ENCODE results near the gene ITSN1.

The ITSN1 gene

DNA sequence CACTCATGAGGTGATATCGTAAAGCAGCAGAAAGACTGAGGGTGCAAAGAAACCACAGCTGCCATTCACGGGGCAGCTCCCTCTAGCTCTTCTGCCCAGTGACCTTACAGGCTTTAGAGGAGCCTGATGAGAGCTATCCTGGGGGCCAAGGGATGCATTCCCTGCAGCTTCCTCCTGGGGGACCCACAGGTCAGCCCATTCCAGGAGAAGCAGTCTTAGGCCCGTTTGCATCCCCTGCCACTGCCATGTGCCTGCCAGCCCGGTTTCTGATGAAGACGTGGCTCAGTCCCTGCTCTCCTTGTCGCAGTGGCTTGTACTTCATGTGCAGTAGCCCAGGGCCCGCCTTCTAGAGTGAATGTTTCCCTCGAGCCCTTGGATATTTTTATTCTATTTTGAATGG, 250.6 kb downstream of the ITSN1 start:
- Histone ChIP-seq H3K4me1 (ENCODE audit: control insufficient read depth, insufficient read depth, low read length, poor library complexity, severe bottlenecking) (peaks cover 8% of the 10 kb centered on the region), H3K4me3 (ENCODE audit: insufficient read depth, low read depth, low read length, poor library complexity, severe bottlenecking) (no peak overlapping the region), H3K36me3 (ENCODE audit: control insufficient read depth, insufficient read depth, low read length) (no peaks in the 10 kb centered on the region), H3K9me3 (ENCODE audit: control insufficient read depth, low read length) (no peaks in the 10 kb centered on the region), H3K27ac (ENCODE audit: insufficient read depth, low read length, poor library complexity, severe bottlenecking) (no peak overlapping the region), H3K27me3 (replicated peaks; ENCODE audit: control insufficient read depth, insufficient read depth, low read length, poor library complexity, severe bottlenecking) (no peaks in the 10 kb centered on the region)
- no peak for DNase-seq

DNA sequence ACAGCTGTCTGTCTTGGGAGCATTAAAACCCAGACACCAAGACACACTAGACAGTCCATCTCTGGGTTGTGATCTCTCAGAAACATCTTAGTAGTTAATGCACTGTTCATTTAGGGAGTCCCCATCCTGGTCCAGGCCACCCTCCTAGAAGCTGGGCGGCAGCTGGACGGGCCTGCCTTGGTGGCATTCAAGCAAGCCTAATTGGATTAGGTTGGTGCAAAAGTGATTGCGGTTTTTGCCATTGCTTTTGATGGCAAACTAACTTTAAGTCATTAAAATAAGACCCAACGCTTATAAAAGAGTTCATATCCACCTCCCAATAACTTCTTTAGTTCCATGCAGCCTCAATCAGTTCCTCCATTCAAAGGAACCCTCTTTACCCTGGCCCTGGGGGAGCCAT, 251.6 kb downstream of the ITSN1 start:
- no peaks in the 10 kb centered on the region for H3K36me3 ChIP-seq (ENCODE audit: control insufficient read depth, insufficient read depth, low read length)
- peaks cover 8% of the 10 kb centered on the region for H3K4me1 ChIP-seq (ENCODE audit: control insufficient read depth, insufficient read depth, low read length, poor library complexity, severe bottlenecking)
- DNase-seq, result no peak
- no peaks in the 10 kb centered on the region for H3K9me3 ChIP-seq (ENCODE audit: control insufficient read depth, low read length)
- H3K27ac ChIP-seq (ENCODE audit: insufficient read depth, low read length, poor library complexity, severe bottlenecking), result no peak overlapping the region
- no peak overlapping the region for H3K4me3 ChIP-seq (ENCODE audit: insufficient read depth, low read depth, low read length, poor library complexity, severe bottlenecking)
- H3K27me3 ChIP-seq (replicated peaks; ENCODE audit: control insufficient read depth, insufficient read depth, low read length, poor library complexity, severe bottlenecking), result no peaks in the 10 kb centered on the region

DNA sequence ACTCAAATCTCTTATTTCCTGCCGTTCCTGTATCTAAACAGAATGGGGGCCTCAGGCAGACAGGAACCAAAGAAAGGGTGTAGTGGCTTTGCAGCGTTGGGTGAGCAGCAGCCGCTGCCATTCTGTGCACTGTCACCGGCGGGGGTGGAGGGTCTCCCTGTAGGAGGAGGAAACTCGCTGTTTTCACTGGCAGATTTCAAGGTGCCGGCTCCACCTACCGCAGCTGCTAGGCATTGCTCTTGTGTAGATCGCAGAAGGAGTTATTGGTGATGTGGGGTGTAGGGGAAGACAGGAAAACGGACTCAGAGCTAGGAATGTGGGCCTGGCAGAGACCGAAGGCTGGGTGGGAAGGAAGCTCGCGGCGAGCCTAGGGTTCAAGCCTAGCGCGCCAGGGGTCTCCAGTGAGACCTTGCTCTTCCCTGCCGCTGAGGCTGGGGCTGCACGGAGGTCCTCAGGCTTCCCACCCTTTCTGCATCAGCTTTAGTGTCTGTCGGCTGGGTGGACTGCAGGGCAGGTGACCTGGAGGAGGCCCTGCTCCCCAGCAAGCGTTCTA, 252.5 kb downstream of the ITSN1 start:
- H3K4me1 ChIP-seq (ENCODE audit: control insufficient read depth, insufficient read depth, low read length, poor library complexity, severe bottlenecking), result peaks cover 8% of the 10 kb centered on the region
- no peak overlapping the region for H3K4me3 ChIP-seq (ENCODE audit: insufficient read depth, low read depth, low read length, poor library complexity, severe bottlenecking)
- H3K36me3 ChIP-seq (ENCODE audit: control insufficient read depth, insufficient read depth, low read length), result peaks cover 1% of the 10 kb centered on the region
- H3K9me3 ChIP-seq (ENCODE audit: control insufficient read depth, low read length), result no peaks in the 10 kb centered on the region
- DNase-seq, result peak in 1 of 3 donors; percentile 3
- no peaks in the 10 kb centered on the region for H3K27me3 ChIP-seq (replicated peaks; ENCODE audit: control insufficient read depth, insufficient read depth, low read length, poor library complexity, severe bottlenecking)
- H3K27ac ChIP-seq (ENCODE audit: insufficient read depth, low read length, poor library complexity, severe bottlenecking), result no peak overlapping the region

DNA sequence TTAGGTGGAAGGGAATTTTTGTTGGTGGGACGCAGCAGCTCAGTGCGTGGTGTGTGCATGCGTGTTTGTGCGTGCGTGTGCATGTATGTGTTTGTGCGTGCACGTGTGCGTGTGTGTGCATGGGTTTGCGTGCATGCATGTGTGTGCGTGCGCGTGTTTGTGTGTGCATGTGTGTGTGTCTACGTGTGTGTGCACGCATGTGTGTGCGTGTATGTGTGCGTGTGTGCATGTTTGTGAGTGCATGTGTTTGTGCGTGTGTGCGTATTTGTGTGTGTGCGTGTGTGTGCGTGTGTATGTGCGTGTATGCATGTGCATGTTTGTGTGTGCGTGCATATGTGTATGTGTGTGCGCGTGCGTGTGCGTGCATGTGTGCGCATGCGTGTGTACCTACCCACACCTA, 253.1 kb downstream of the ITSN1 start:
- DNase-seq, result no peak
- H3K4me1 ChIP-seq (ENCODE audit: control insufficient read depth, insufficient read depth, low read length, poor library complexity, severe bottlenecking), result peaks cover 8% of the 10 kb centered on the region
- no peak overlapping the region for H3K4me3 ChIP-seq (ENCODE audit: insufficient read depth, low read depth, low read length, poor library complexity, severe bottlenecking)
- H3K27me3 ChIP-seq (replicated peaks; ENCODE audit: control insufficient read depth, insufficient read depth, low read length, poor library complexity, severe bottlenecking), result no peaks in the 10 kb centered on the region
- no peaks in the 10 kb centered on the region for H3K9me3 ChIP-seq (ENCODE audit: control insufficient read depth, low read length)
- H3K36me3 ChIP-seq (ENCODE audit: control insufficient read depth, insufficient read depth, low read length), result peaks cover 5% of the 10 kb centered on the region
- H3K27ac ChIP-seq (ENCODE audit: insufficient read depth, low read length, poor library complexity, severe bottlenecking), result no peak overlapping the region

DNA sequence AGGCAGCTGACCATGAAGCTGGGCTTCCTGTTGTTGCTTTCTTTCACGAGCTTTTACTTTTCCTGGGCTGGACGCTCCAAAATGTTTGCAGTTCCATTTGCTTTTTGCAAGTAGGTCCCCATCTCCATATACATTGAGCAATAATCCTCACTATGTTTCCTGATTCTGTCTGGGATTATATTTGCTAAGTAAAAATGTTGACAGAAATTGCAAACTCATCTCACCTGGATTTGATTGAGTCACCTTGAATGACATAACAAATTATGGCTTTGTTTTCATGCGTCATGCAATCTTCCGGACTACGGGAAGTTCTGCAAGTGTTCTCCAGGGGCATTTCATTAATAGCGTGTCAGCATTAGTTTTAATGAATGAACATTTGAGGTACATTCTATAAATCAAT, 254.4 kb downstream of the ITSN1 start:
- DNase-seq, result no peak

DNA sequence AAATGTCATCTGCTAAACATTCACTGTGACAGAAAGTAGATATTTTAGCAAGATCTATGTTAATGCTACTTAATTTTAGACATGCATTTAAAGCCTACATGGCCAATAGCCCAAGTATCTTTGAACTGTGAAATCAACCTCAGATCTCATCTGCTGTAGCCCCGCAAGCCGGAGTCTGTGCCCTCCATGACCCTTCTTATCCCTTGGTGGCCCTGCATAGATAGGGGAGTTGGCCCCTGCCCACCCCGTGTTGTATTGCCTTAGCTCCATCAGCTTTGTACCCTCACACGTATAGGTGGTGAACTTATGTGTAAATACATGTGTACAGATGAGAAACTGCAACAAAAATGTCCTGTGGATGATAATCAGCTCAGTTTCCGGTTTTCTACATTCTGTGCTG, 254.8 kb downstream of the ITSN1 start:
- H3K27ac ChIP-seq (ENCODE audit: insufficient read depth, low read length, poor library complexity, severe bottlenecking), result no peak overlapping the region
- DNase-seq, result no peak
- H3K4me1 ChIP-seq (ENCODE audit: control insufficient read depth, insufficient read depth, low read length, poor library complexity, severe bottlenecking), result peaks cover 8% of the 10 kb centered on the region
- no peak overlapping the region for H3K4me3 ChIP-seq (ENCODE audit: insufficient read depth, low read depth, low read length, poor library complexity, severe bottlenecking)
- no peaks in the 10 kb centered on the region for H3K27me3 ChIP-seq (replicated peaks; ENCODE audit: control insufficient read depth, insufficient read depth, low read length, poor library complexity, severe bottlenecking)
- no peaks in the 10 kb centered on the region for H3K9me3 ChIP-seq (ENCODE audit: control insufficient read depth, low read length)
- peaks cover 5% of the 10 kb centered on the region for H3K36me3 ChIP-seq (ENCODE audit: control insufficient read depth, insufficient read depth, low read length)

More for the DNA sequence above, 254.4 kb downstream of the ITSN1 start:
- peaks cover 8% of the 10 kb centered on the region for H3K4me1 ChIP-seq (ENCODE audit: control insufficient read depth, insufficient read depth, low read length, poor library complexity, severe bottlenecking)
- peaks cover 5% of the 10 kb centered on the region for H3K36me3 ChIP-seq (ENCODE audit: control insufficient read depth, insufficient read depth, low read length)
- H3K4me3 ChIP-seq (ENCODE audit: insufficient read depth, low read depth, low read length, poor library complexity, severe bottlenecking), result no peak overlapping the region
- H3K9me3 ChIP-seq (ENCODE audit: control insufficient read depth, low read length), result no peaks in the 10 kb centered on the region
- no peak overlapping the region for H3K27ac ChIP-seq (ENCODE audit: insufficient read depth, low read length, poor library complexity, severe bottlenecking)
- H3K27me3 ChIP-seq (replicated peaks; ENCODE audit: control insufficient read depth, insufficient read depth, low read length, poor library complexity, severe bottlenecking), result no peaks in the 10 kb centered on the region

DNA sequence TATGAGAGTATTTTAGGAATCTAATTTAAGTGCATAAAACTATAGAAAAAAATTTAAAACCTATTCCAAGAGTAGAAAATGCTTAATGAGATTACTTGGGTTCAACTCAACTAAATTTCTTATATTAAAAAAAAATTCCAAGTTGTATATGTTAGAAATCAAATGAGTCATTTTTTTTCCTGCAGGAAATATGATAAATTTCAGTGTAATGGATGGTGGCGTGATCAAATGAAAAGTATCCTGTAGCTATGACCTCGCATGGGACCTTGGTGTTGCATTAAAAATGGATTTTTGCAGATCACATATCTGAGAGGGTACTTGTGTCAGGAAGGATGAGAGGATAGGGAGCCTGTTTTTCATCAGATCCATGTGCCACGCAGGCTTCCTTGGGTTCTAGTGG, 255.4 kb downstream of the ITSN1 start:
- Histone ChIP-seq H3K4me3 (ENCODE audit: insufficient read depth, low read depth, low read length, poor library complexity, severe bottlenecking) (no peak overlapping the region), H3K27ac (ENCODE audit: insufficient read depth, low read length, poor library complexity, severe bottlenecking) (no peak overlapping the region), H3K9me3 (ENCODE audit: control insufficient read depth, low read length) (no peaks in the 10 kb centered on the region), H3K27me3 (replicated peaks; ENCODE audit: control insufficient read depth, insufficient read depth, low read length, poor library complexity, severe bottlenecking) (no peaks in the 10 kb centered on the region), H3K4me1 (ENCODE audit: control insufficient read depth, insufficient read depth, low read length, poor library complexity, severe bottlenecking) (peaks cover 8% of the 10 kb centered on the region), H3K36me3 (ENCODE audit: control insufficient read depth, insufficient read depth, low read length) (peaks cover 11% of the 10 kb centered on the region)
- DNase-seq, result no peak

DNA sequence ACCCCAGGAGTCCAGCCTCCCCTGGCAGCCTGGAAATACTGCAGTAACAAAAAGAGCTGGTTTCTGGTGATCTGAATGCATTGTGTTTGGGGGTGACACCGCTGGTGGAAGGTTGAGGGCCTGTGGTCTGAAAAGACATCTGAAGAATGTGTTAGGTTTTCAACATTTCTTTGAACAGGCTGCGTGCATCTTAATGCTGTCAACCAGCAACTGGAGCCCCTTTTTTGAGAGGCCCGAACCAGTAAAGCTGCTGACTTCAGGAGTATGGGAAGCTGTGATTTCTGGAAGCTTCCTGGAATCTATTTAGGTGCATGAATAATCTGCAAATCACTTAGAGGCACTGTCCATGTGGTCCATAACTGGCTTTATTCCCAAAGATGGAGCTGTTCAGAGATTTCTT, 256.3 kb downstream of the ITSN1 start:
- H3K27ac ChIP-seq (ENCODE audit: insufficient read depth, low read length, poor library complexity, severe bottlenecking), result no peak overlapping the region
- no peaks in the 10 kb centered on the region for H3K9me3 ChIP-seq (ENCODE audit: control insufficient read depth, low read length)
- no peak for DNase-seq
- no peak overlapping the region for H3K4me3 ChIP-seq (ENCODE audit: insufficient read depth, low read depth, low read length, poor library complexity, severe bottlenecking)
- H3K36me3 ChIP-seq (ENCODE audit: control insufficient read depth, insufficient read depth, low read length), result peaks cover 20% of the 10 kb centered on the region
- no peaks in the 10 kb centered on the region for H3K27me3 ChIP-seq (replicated peaks; ENCODE audit: control insufficient read depth, insufficient read depth, low read length, poor library complexity, severe bottlenecking)
- peaks cover 8% of the 10 kb centered on the region for H3K4me1 ChIP-seq (ENCODE audit: control insufficient read depth, insufficient read depth, low read length, poor library complexity, severe bottlenecking)

DNA sequence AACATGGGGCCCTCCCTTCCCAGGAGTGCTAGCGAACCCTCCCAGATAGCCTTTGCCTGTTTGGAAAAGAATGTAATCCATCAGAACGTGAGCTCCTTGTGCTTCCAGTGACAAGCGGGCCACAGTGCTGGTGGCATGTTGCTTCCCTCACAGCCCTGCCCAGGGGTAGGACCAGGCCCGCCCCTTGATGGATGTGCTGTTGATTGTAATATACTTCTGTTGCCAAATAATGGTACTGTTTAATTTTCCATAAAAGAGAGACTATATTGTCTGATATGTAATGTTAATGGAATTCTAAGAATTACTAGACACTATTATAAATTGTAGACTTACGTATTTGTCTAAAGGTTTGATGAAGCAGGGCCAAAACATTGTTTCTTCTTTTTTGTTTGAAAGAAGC, 256.9 kb downstream of the ITSN1 start:
- no peak for DNase-seq
- H3K4me3 ChIP-seq (ENCODE audit: insufficient read depth, low read depth, low read length, poor library complexity, severe bottlenecking), result no peak overlapping the region
- H3K9me3 ChIP-seq (ENCODE audit: control insufficient read depth, low read length), result no peaks in the 10 kb centered on the region
- H3K27ac ChIP-seq (ENCODE audit: insufficient read depth, low read length, poor library complexity, severe bottlenecking), result no peak overlapping the region
- peaks cover 26% of the 10 kb centered on the region for H3K36me3 ChIP-seq (ENCODE audit: control insufficient read depth, insufficient read depth, low read length)
- H3K4me1 ChIP-seq (ENCODE audit: control insufficient read depth, insufficient read depth, low read length, poor library complexity, severe bottlenecking), result peaks cover 8% of the 10 kb centered on the region
- no peaks in the 10 kb centered on the region for H3K27me3 ChIP-seq (replicated peaks; ENCODE audit: control insufficient read depth, insufficient read depth, low read length, poor library complexity, severe bottlenecking)

DNA sequence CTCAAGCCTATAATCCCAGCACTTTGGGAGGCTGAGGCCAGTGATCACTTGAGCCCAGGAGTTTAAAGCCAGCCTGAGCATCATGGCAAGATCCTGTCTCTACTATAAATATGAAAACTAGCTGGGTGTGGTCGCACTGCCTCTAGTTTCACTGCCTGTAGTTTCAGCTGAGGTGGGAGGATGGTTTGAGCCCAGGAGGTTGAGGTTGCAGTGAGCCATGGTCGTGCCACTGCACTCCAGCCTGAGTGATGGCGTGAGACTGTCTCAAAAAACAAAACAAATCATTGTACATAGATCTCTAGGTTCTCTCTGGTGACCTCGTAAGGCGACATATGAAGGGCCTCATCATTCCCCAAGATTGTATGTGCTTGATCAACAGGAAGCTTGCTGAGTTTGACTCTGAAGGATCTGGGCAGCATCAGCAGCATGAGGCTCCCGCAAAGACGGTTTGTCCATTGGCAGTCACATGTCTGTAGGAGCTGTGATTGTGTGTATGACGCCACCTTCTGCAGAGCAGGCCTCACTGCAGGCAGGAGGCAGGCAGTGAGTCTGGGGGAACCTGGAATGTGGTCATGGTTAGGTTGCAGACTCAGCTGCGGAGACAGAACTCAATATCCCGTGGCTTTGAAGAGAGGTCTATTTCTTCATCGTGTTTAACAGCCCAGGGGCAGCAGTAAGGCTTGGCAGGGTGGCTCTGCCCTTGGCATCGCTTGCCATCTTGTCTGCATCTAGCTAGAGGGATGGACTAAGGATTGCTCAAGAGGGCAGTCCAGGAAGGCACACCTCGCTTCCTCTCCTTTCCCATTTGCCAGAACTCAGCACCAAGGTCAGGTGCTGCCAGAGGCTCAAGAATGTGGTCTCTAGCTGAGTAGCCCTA, 259.3 kb downstream of the ITSN1 start:
- H3K27ac ChIP-seq (ENCODE audit: insufficient read depth, low read length, poor library complexity, severe bottlenecking), result no peak overlapping the region
- no peaks in the 10 kb centered on the region for H3K27me3 ChIP-seq (replicated peaks; ENCODE audit: control insufficient read depth, insufficient read depth, low read length, poor library complexity, severe bottlenecking)
- H3K9me3 ChIP-seq (ENCODE audit: control insufficient read depth, low read length), result no peaks in the 10 kb centered on the region
- H3K4me1 ChIP-seq (ENCODE audit: control insufficient read depth, insufficient read depth, low read length, poor library complexity, severe bottlenecking), result no peaks in the 10 kb centered on the region
- no peak for DNase-seq
- H3K36me3 ChIP-seq (ENCODE audit: control insufficient read depth, insufficient read depth, low read length), result peaks cover 40% of the 10 kb centered on the region
- H3K4me3 ChIP-seq (ENCODE audit: insufficient read depth, low read depth, low read length, poor library complexity, severe bottlenecking), result no peak overlapping the region
